HG02798 (cell line): ENCODE data around the gene RPTOR.
A peak's percentile ranks its signal among the peaks of the same experiment; 100 is the strongest.

Experiments used
- ATAC-seq: cut with Tn5 transposase; IDR thresholded peaks from one replicate; pipeline ENCODE4 v1.9.1; 2021; ENCODE audit warnings: mild to moderate bottlenecking; ENCODE audit not compliant: unreplicated experiment, poor library complexity

The RPTOR gene

DNA sequence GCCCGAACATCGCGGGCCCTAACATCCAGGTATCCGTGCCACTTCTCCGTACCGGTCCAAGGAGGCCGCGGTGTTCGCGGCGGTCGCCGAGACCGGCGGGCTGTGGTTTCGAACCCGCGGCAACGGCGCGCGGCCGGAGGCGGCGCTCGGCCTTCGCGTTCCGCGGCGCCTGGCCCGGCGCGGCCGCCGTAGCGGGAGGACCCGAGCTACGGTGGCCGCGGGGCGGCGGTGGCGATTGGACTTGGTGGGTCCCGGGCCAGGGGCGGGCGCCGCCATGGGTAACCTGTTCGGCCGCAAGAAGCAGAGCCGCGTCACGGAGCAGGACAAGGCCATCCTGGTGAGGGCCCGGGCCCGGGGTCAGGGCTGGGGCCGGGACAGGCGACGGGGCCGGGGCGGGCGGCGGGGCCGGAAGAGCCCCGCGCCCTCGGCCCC, 447.0 kb downstream of the RPTOR start, which contains the start of gene CHMP6:
TSS of gene CHMP6 (plus strand) at position 197 of the 432 bp plus-strand sequence. CDS start at position 275, 78 bp downstream.
- ATAC-seq = peak; percentile 68

DNA sequence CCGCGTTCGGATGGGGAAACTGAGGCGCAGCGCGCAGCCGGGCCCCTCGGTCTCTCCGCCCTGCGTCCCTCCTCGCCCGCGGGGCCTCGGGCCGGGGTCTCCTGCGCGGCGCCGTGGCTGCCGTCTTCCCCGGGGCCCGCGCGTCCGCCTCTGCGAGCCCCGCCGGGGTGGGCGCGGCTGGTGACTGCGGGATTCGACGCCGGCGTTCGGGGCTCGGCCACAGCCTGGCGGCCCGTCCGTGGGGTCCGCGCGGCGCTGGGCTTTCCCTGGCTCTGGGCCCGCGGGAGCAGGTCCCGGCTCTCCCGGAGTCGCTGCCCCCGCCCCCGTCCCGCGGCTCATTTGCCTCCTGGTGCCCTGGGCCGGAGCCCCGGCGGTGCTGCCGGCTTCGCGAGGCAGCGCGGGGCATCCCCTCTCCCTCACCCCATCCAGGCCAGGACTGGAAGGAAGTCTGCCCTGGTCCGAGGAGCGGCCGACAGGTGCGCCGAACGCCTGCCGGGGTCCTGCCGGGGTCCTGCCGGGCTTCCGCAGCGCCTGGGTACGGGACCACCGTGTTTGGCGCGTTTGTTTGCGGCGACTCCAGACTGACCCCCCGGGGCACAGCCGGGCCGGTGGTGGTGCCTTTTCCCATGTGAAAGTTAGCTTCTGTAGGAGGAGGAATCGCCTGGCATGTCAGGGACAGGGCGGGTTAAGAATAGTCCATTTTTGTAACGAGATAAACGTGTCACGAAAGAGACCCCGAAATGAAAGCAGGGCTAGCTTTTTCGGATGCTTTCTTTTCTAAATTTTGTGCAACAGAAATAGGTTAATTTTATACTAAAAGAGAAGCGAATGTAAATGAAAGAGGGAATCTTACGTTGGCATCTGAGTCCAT, 447.7 kb downstream of the RPTOR start:
- ATAC-seq = peak; percentile 17

DNA sequence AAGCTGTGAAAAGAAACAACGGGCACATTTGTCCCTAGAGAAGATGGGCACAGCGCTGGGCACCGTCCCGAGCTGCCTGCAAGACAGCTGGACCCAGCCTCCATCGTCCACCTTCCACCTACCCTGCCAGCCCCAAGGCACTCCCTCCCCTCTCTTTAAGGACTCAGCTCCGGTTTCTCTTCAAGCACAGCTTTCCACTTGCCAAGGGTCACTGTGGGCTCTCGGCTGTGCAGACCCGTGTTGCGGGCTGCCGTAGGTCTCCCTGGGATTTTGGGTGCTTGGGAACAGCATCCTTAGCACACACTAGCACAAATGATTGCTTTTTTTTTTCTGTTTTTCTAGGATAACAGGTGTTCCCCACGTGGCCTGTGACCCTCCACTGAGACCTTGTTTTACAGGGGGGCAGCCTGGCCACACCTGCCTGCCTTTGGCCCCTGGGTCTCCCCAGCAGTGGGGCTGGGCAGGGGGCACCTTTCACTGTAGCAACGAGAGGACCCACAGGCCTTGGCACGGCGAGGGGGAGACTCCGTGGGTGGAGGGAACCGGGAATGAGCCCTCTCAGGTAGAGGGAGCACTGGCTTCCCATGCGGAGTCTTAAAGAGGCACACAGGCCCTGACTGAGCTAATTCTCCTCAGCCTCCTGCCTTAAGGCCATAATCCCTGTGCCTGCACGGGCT, 448.4 kb downstream of the RPTOR start:
- no peak for ATAC-seq

DNA sequence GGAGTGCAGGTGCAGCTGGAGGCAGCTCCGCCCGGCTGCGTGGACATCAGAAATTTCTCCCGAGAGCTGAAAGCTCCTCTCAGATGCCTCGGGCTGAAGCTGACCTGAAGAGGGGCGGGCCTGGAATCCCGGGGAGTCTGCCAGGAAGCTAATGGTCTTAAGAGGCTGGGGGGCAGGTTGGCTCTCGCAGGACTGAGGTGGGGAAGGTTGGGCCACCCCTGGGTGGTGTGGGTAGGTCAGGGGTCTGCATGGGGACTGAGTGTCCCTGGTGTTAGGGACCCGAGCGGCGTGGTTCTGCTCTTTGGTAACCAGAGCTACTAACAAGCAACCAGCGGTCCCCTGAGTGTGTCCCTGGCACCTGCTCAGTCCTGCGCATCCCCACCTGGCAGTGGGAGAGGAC, 450.5 kb downstream of the RPTOR start:
- ATAC-seq = no peak

DNA sequence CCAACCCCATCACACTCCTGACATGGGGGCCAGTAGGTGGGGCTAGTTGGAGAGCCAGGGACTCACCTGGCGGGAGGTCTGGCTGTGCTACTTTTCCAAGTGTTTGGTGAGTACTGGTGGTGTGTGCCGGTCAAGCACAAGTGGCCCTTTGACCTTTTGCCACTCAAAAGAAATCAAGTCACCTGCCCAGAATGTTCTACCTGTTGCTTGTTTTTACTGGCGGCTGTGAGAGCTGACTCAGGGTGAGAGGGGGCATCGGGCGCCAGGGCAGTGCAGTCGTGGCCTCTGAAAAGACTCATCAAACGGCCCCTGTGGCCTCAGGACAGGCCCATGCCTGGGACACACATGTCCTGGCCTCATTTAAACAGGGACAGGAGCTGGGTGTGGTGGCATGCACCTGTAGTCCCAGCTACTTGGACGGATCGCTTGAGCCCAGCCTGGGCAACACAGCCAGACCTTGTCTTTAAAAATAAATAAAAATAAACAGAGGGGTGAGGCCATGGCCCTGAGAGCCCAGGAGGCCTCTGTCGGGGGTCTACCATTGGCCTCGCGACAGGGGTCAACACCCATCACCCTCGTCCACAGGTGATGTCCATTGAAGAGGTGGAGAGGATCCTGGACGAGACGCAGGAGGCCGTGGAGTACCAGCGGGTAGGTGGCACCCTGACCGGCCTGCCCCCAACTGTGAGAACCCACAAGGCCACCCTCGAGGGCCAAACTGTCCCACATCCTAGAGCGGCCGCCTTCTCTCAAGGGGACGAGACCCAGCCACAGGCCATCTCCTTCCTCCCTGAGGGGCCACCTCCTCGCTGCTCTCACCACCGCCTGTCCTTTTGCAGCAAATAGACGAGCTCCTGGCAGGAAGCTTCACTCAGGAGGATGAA, 452.0 kb downstream of the RPTOR start:
- ATAC-seq = no peak

DNA sequence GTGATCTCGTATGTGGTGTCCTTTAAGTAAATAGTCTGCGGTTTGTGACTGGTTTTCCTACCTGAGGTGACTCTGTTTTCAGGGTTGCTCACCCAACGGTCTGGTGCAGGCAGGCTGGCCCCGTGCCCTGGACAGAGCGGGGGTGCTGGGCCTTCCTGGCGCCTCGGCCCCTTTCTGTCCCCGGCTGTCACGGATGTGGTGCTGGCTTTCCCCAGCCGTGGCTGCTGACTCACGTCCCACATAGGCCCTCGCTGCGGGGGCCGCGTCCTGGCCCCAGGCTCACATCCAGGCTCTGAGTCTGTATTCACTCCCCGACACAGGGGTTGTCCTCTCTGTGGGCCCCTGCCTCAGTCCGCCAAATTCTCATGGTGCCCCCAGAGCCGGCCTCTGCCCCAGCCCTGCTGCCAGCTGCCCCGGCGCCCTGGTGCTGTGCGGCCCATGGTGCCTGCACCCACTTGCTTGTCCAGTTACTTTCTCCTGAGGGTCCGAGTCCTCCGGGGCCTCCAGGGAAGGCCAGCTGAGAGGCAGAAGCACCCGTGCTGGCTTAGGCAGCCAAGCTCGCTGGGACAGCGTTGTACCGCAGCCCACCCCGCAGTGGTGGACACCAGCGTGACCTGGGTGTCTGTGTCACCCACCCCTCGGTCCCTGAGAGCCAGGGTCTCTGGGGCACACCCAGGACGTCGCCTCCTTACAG, 452.9 kb downstream of the RPTOR start:
- ATAC-seq = no peak

DNA sequence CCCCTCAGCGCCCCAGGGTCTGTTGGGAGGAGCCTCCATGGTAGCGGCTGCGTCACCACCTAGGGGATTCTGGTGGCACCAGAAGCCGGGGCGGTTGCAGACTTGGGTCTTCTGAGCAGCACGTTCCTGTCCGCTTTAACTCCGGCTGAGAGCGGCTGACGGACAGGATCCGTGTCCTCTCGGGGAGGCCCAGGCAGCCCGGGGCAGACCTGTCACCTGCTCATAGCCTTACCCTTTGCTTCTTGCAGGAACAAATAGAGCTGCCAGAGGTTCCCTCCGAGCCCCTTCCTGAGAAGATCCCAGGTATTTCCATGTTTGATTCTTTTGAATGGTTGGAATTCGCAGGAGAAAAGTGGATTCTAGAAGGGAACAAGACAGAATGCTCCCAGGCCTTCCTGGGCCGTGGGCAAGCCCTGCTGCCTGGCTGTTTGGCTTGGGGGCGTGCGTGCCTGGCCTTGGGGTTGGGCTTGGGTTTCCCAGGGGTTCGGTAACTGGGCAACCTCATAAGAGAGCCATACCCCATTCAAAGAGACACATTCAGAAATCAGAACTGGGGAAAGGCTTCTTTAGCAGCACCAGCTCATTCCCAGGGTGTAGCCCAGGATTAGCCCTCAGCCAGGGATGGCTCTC, 453.6 kb downstream of the RPTOR start:
- ATAC-seq = no peak

DNA sequence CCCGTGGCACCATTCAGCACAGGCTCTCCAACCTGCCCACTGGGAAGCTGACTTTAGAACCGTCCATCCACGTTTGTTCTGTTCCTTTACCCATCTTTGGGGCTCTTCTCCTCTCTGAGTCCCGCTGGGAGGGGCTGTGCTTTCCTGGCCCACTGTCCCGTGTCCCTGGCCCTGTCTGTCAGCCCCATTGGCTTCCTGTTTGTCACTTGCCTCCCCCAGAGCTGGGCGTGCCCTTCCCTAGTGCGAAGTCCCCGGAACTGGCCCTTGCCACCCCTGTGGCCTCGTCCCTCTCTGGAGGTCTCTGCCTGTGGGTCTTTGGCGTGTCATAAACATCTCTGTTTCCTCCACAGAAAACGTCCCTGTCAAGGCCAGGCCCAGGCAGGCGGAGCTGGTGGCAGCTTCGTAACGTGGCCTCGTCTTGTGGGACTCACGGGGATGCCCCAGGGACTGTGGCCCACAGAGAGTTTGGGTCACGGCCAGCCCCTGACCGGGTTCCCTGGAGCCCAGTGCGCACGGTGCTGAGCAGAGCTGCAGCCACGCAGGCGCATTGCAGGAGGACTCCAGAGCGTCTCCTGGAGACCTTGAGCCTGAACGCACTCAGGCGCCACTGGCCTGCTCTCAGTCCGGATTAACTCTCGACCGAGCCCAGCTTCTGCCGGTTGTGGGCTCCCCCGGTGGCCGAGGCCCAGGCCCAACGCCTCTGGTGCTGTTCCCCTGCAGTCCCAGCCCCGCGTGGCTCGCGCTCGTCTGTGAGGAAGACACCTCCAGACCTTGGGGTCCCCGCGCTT, 454.3 kb downstream of the RPTOR start:
- ATAC-seq = no peak

DNA sequence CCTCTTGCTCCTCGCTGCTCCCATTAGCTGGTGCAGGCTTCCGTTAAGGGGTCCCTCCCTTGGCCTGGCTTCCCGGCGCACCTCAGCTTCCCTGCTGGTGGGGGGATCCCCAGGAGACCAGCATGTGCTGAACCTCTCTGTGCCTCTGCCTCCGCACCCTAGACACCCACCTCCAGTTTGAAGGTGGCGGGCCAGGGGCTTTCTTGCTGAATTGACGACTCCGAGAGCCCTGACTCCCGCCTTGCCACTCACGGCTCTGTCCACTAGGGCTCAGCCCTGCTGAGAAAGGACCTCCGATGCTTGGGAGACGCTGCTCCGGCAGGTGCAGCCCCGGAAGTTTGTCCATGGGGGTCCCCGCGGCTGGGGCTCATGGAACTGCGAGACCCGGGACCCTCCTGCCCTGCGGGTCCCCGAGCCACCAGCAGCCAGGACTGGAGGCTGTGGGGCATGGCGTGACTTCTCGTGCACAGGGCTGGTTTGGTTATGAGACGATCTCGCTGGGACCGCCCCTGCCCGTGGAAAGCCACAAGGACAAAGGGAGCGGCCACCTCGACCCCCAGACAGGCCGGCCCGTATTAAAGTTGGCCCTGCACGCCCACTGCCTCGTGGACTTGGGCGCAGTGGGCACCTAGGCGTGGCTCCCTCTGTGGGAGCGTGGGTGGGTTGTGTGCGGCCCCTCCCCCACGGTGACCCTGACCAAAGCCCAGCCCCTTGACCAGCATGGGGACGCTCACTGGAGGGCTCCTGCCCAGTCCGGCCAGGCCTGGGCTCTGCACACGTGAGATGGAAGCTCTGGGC, 455.1 kb downstream of the RPTOR start:
- ATAC-seq = no peak

DNA sequence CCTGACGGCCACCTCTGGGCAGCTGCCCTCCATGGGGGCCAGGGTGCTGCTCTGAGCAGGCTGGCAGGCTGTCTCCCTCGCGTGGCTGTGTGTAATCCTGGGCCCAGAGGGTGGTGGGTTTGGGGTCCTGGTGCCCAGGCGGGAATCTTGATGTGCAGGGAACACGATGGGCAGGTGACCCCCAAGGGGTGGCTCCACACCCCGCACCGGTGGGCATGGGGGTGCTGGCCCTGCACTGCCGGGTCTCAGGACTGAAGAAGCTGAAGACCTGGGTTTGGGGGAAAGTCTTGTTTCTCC, 455.6 kb downstream of the RPTOR start:
- no peak for ATAC-seq

DNA sequence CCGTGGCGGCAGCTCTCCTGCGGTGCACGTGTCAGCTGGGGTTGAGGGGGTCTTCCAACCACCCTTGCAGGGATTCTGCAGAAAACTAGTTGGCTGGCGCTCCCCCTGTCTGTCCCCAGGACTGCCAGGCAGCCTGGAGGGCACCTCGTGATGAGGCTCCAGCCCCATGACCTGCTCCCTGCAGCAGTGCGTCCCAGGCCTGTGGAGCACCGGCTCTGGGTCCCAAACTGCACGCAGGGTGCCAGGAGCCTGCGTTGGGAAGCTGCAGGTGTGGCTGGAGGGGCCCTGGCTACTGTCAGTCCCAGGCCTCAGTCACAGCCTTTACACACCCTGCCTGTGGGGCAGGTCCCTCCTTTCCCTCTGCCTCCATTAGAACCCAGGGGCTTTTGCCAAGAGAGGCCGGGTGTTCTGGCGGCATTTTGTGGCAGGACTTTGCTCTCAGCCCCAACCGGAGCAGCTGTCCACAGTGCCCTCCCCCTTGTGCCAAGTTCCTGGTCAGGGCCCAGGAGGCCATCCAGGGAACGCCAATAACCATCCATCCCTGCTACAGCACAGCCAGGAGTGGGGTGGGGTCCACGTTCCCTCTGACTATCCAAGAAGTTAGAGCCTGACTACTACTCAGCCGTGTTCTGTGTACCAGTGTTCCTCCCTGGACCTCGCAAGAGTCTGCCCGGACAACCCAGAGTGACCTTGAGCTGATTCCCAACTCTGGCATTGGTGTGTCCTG, 456.2 kb downstream of the RPTOR start:
- ATAC-seq = no peak

DNA sequence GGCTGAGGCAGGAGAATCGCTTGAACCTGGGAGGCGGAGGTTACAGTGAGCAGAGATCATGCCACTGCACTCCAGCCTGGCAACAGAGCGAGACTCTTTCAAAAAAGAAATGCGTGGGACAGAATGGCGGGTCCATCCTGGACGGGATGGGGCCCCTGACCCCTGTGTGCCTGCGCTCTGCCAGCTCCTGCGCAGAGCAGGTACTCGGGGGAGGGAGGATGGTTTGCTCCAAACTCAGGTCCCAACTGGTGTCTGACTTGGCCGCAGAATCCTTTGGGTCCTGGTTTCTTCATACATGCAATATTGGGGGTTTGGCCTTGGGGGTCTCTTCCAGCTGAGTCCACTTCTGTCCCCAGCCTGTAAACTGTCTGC, 457.4 kb downstream of the RPTOR start:
- no peak for ATAC-seq

DNA sequence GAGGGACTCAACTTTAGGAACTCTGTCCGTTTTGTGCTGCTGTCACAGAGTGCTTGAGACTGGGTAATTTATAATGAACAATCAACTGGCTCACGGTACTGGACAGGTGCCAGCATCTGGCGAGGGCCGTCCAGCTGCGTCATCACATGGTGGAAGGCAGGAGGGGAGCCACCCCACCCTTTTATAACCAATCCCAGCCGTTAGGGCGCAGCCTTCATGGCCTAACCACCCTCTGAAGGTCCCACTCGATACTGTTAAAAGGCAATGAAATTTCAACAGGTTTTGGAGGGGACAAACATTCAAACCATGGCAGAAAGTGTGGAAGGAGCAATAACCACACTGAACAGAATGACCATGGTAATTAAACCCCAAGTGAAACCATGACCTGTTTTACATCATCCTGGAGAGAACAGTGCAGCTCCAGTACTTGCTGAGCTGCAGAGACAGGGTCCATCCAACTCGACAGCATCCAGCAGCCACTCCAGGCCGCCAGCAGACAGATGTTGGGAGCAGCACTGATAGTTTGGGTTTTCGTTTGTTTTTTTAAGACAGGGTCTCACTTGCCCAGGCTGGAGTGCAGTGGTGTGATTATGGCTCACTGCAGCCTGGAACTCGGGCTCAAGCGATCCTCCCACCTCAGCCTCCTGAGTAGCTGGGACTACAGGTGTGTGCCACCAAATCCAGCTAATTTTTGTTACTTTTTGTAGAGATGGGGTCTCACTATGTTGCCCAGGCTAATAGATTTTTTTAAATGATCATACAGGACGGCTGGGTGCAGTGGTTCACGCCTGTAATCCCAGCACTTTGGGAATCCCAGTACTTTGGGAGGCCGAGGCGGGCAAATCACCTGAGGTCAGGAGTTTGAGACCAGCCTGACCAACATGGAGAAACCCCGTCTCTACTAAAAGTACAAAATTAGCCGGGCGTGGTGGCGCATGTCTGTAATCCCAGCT, 458.0 kb downstream of the RPTOR start:
- no peak for ATAC-seq

DNA sequence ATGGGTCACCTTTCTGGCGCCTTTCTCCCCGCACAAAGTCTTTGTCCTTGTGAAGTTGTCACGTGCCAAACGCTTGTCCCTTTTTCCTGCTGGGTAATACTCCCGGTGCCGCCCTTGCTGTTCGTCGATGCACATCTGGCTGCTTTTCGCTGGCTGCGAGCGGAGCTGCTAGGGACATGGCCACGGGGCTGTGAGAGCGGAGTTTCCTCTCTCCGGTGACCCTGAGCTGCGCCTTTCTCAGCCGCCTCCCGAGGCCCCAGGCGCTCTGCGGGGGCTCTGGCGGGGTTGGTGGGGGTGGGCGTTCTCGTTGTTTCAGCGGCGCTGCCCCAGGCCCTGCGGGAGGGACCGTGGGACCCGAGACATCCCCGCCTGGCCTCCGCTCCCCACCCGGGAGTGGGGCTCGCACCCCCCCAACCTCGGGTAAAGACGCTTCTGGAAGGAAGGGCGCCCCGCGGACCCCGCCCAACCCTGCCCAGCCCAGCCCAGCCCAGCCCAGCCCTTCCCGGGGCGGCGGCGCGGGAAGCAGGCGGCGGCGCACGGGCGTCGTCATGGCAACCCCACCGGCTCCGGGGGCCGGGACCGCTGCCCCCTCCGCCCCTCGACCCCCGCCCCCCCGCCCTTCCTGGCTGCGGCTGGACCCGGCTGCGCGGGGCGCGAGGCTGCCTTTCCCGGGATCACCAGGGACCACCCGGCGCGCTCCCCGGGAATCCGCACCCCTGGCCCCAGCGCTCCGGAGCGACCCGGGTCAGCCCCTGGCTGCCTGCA, 459.3 kb downstream of the RPTOR start:
- ATAC-seq = no peak

DNA sequence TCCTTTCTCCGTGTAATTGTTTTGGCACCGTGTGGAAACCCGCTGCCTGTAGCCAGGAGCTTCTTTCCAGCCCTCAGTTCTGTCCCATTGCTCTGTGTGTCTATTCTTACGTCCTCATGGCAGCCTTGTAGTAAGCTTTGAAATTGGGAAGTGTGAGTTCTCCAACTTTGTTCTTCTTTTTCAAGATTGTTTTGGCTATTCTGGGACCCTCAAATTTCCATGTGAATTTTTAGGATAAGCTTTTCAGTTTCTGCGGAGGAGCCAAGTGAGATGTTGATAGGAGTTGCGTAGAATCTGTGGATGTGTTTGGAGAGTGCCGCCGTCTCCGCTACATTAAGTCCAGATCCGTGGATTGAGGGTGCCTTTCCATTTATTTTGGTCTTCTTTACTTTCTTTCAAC, 462.3 kb downstream of the RPTOR start:
- no peak for ATAC-seq

DNA sequence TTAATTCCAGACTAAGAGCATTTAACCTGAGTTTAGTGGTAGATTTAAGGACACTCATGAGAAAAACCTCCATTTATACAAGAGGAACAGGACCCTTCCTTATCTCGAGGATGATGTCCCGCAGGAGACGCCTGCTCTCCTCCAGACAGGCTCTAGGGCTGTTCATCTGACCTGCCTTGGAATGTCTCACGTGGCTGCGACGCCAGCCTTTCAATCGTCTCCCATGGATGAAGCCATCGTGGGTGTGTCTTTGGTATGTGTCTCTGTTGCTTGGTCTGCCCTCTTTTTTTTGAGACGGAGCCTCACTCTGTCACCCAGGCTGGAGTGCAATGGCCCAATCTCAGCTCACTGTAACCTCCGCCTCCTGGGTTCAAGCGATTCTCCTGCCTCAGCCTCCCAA, 463.5 kb downstream of the RPTOR start:
- no peak for ATAC-seq
